H1 (cell line): ENCODE measurements around the gene WNT1. TPM values are rescaled to one million over a fixed set of nuclear protein-coding genes. Genes with fewer than 3 reads are reported as not detected.
A peak's percentile ranks its signal among the peaks of the same experiment; 100 is the strongest.

Experiments used
- BCL11A ChIP-seq, 2 experiments: IDR thresholded peaks; one replicate each; pipeline ENCODE4 v1.6.1; 2011; ENCODE audit warnings: low read depth in 2 of 2, low read length in 2 of 2, mild to moderate bottlenecking in 2 of 2
- EGR1 ChIP-seq: IDR thresholded peaks from 2 replicates; pipeline ENCODE4 v1.6.1; 2011; ENCODE audit warnings: low read depth, low read length, borderline replicate concordance
- EZH2 ChIP-seq: fragments of 200-600 bp; sonication (generic); IDR thresholded peaks from 2 replicates; pipeline ENCODE4 v1.7.1; 2012; ENCODE audit warnings: low read depth, mild to moderate bottlenecking, moderate library complexity, low read length, inconsistent platforms; ENCODE audit not compliant: severe bottlenecking
- HDAC6 ChIP-seq: IDR thresholded peaks from one replicate; pipeline ENCODE4 v1.7.1; 2012; ENCODE audit warnings: low read depth, mild to moderate bottlenecking, inconsistent platforms, low read length, moderate library complexity
- NRF1 ChIP-seq: IDR thresholded peaks from 2 replicates; pipeline ENCODE4 v1.6.1; 2011; ENCODE audit warnings: mild to moderate bottlenecking, low read depth, low read length, improper control_type of control experiment
- RBBP5 ChIP-seq: IDR thresholded peaks from 2 replicates; pipeline ENCODE4 v1.7.1; 2012; ENCODE audit warnings: low read depth, mild to moderate bottlenecking, inconsistent platforms, low read length, moderate library complexity, borderline replicate concordance
- RFX5 ChIP-seq: IDR thresholded peaks from 2 replicates; pipeline ENCODE4 v1.6.1; 2011; ENCODE audit warnings: low read depth, low read length, improper control_type of control experiment, borderline replicate concordance
- RNF2 ChIP-seq: fragments of 200-900, 300-1000 bp; sonication (generic); IDR thresholded peaks from 2 replicates; pipeline ENCODE4 v1.7.1; 2016; ENCODE audit warnings: borderline replicate concordance, low read depth, mild to moderate bottlenecking, antibody characterized with exemption, low read length; ENCODE audit not compliant: poor library complexity, severe bottlenecking; ENCODE audit errors: missing control alignments
- SUZ12 ChIP-seq: fragments of 200-600 bp; sonication (generic); IDR thresholded peaks from 2 replicates; pipeline ENCODE4 v1.6.1; 2012; ENCODE audit warnings: mild to moderate bottlenecking, inconsistent platforms, low read length, moderate library complexity, mixed read lengths
- polyA plus RNA-seq, 7 experiments: library from polyadenylated mRNA; depleted of rRNA in 3 of 7; stranded (reverse) in 5 of 7; unstranded in 2 of 7; fragments of >200 nt in 5 of 7; fragments of 200-250 nt in 2 of 7; gene quantifications; 1 replicate in 5 of 7; 2 replicates in 1 of 7; 4 replicates in 1 of 7; pipeline versions ENCODE4 v1.2.1 to v1.2.3, GENCODE V29; 2011 to 2013; ENCODE audit warnings: missing spikeins in 2 of 7, mixed read lengths in 2 of 7
- total RNA-seq: library from RNA; stranded (reverse); fragmentation: NEBNext Ultra II Directional; extraction: Animal tissue kit (Norgen Biotek cat#: 25700); gene quantifications from 2 replicates; pipeline ENCODE4 v1.2.1, GENCODE V29; 2021
- TF ChIP-seq, protein P1 (sequence below): IDR thresholded peaks from 2 replicates; pipeline ENCODE4 v1.6.1; 2012; ENCODE audit warnings: low read length, inconsistent platforms

The WNT1 gene
- total and polyA plus RNA-seq, 2 of the 8 experiments (the other 6 are each of a cell fraction or from before 2014, with no cell fraction given), result not detected

DNA sequence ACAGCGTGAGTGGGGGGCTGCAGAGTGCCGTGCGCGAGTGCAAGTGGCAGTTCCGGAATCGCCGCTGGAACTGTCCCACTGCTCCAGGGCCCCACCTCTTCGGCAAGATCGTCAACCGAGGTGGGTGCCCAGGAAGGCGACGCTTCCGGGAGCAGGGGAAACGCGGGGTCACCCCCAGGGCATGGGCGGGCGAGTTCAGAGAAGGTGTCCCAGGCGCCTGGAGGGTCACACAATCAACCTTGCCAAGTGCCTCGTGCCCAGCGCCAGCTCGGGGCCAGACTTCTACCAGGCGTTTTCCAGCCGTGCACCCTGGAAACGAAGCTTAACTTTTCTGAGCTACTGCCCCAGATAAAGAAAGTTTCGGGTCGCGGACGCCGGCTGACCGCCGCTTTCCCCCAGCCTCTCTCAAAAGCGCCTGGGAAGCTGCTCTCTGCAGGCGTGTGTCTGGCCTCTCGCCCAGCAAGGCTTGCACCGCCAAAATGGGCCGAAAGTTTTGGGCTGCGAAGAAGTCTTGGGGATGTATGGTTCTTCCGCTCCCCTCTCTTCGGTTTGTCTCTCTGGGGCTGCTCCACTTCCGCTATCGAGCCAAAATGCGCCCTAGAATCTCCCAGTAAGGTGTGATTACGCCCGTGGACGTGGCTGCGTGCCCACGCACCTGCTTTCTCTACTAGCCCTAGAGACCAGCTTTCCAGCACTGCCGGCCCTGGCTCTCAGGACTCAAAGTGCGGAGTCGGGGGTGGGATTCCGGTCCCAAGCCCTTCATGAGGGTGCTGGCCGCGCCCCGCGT is 1.7 kb downstream of the WNT1 start (continued):
- TF ChIP-seq RBBP5 (0 out of 2 replicates have a peak, but pooled peaks have one; percentile 27), EGR1 (no peak), BCL11A (IDR thresholded peaks at IDR 0.05; ENCODE audit: low read depth in 2 of 2, low read length in 2 of 2) (no peak), SUZ12 (peak; percentile 77), EZH2 (peak; percentile 76), HDAC6 (no peak), RNF2 (peak; percentile 73), RFX5 (no peak), NRF1 (no peak)
- TF ChIP-seq, protein P1, sequence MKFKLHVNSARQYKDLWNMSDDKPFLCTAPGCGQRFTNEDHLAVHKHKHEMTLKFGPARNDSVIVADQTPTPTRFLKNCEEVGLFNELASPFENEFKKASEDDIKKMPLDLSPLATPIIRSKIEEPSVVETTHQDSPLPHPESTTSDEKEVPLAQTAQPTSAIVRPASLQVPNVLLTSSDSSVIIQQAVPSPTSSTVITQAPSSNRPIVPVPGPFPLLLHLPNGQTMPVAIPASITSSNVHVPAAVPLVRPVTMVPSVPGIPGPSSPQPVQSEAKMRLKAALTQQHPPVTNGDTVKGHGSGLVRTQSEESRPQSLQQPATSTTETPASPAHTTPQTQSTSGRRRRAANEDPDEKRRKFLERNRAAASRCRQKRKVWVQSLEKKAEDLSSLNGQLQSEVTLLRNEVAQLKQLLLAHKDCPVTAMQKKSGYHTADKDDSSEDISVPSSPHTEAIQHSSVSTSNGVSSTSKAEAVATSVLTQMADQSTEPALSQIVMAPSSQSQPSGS, result no peak
